Ovary (tissue), 3 donors: ENCODE results near the gene PHETA2.

Source experiments
- CTCF ChIP-seq, 3 donors: fragments of 450-650 bp in 2 of 3; fragments of 200-600 bp in 1 of 3; IDR thresholded peaks; one replicate each; pipeline versions ENCODE4 v1.5.1 to v1.8.0; 2016 to 2022; ENCODE audit warnings: antibody characterized with exemption in 3 of 3, mild to moderate bottlenecking in 1 of 3
- POLR2A ChIP-seq: fragments of 450-650 bp; IDR thresholded peaks from one replicate; pipeline ENCODE4 v1.6.1; 2017; ENCODE audit warnings: antibody characterized with exemption, mild to moderate bottlenecking, moderate library complexity
- donor health status: DM: no; HTN: no; CAD: no.

GRCh38 chr22:42101199-42101598 lies 27.2 kb downstream of the PHETA2 start:
- no peak for TF ChIP-seq CTCF (IDR thresholded peaks at IDR 0.05)
- no peak for TF ChIP-seq POLR2A
